C4-2B (cell line): Measurements from ENCODE around the gene POLL.

Experiments
- H3K27ac ChIP-seq: fragments of 450-650 bp; 2 replicates; pipeline ENCODE4 v1.5.1; 2017
- CTCF ChIP-seq: fragments of 450-650 bp; conservative IDR thresholded peaks from 2 replicates; pipeline ENCODE4 v1.5.1; 2017; ENCODE audit warnings: mild to moderate bottlenecking
- ZFX ChIP-seq: fragments of 450-650 bp; IDR thresholded peaks from 2 replicates; pipeline ENCODE4 v1.6.1; 2017

Gene POLL

GRCh38 chr10:101623528-101623927 lies 35.5 kb upstream of the POLL start:
- TF ChIP-seq ZFX (no peak), CTCF (no peak)
- no peak overlapping the region for H3K27ac ChIP-seq

DNA sequence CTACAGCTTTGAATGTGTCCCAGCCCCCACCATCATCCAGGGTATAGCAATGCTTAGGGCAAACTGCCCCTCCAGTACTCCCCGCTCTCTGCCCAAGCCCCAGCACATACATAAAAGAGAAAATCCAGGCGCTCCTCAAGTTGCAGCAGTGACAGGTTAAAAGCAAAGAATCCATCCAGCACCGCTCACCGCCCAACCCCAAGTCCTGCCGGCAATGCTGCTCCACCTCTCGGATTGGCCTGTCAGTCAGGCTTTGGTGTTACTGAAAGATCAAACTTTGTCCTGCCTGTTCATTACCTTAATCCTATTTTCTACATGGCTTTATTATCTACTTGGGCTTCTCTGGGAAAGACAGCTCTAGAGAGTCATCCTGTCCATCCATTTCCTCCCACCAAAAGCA lies 31.9 kb upstream of the POLL start:
- TF ChIP-seq CTCF (no peak), ZFX (no peak)
- H3K27ac ChIP-seq: no peak overlapping the region

DNA sequence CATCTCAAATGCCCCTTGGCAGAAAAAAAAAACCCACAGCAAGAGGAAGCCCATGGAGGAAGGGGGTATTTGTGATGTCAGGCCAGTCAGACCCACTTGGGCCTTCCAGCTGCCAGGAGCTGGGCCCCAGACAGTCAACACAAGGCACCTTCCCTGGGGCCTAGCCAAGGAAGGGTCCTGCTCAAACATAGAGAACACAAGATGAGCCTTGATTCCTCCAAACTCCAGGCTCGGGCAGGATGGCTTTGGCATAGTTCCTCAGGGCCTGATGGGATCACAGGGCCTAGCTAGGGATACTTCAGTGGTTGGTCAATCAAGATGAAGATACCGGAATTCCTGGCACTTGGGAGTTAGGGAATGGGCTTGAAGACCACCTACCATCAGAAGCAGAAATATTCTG lies 30.8 kb upstream of the POLL start:
- no peak overlapping the region for H3K27ac ChIP-seq
- TF ChIP-seq ZFX: no peak
- no peak for TF ChIP-seq CTCF

DNA sequence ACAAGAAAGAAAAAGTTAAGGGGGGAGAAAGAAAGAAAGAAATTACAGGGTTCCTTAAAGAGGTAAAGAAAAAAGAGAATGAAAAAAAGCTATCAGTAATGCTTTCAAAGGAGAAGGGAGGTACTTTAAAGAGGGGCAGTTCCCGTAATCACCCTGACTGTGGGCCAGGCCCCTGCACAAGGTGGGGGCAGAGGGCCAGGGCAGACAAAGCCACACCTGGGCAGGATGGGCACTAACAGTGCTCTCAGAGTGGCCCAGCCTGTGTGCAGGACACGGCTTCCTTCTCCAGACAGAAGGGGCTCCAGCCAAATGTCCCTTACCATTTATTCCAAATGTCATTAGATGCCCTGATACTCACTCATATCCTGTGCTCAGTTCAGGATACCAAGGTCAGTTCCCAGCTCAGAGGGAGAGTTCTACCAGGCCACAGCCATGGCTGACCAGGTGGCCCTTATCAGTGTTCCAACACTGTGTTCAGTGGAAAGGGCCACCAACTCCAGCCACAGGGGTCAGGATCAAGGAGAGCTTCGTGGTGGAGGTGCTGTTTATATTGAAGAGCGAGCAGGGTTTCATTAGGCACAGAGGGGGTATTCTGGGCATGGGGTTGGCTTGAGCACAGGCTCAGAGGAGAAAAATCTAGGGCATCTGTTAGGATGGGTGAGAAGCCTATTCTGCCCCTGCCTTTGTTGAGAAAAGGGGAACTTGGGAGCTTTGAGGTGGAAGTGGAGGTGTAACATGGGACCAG lies 29.9 kb upstream of the POLL start:
- TF ChIP-seq ZFX: no peak
- no peak for TF ChIP-seq CTCF
- H3K27ac ChIP-seq: peak overlapping the region; percentile 67

- no peak for TF ChIP-seq ZFX
- no peak; the same call in 1 of the 2 replicates for TF ChIP-seq CTCF
These were observed 29.2 kb upstream of the POLL start for GRCh38 chr10:101617102-101617823.

GRCh38 chr10:101616415-101617101 lies 28.5 kb upstream of the POLL start:
- H3K27ac ChIP-seq: peak overlapping the region; percentile 67
- TF ChIP-seq ZFX (peak; percentile 35; the same call in 1 of the 2 replicates), CTCF (no peak)

More at GRCh38 chr10:101617102-101617823, 29.2 kb upstream of the POLL start:
- H3K27ac ChIP-seq: peak overlapping the region; percentile 67
